Adrenal gland (tissue), 12 donors: ENCODE data around the gene OLIG2. TPM values are rescaled to one million over a fixed set of nuclear protein-coding genes. Genes with fewer than 3 reads are reported as not detected.

ENCODE experiments used
- DNase-seq, 7 donors: peaks; one replicate each; pipeline ENCODE4 v3.0.0-alpha.2; 2019 to 2020
- H3K27ac ChIP-seq, 5 donors: fragments of 200-600 bp; sonication (generic) in 4 of 5; 1 replicate in 3 of 5; 2 replicates in 2 of 5; pipeline versions ENCODE4 v1.5.1 to v1.8.0; 2016 to 2020; ENCODE audit warnings: mild to moderate bottlenecking in 1 of 5
- H3K27me3 ChIP-seq: fragments of 200-600 bp; 2 replicates; pipeline ENCODE4 v1.8.0; 2021
- H3K36me3 ChIP-seq, 2 donors: fragments of 200-600 bp; replicated peaks in 1 of 2; 1 replicate in 1 of 2; 2 replicates in 1 of 2; pipeline versions ENCODE4 v1.5.1 to v1.8.0; 2018 to 2022
- H3K4me1 ChIP-seq, 2 donors: fragments of 200-600 bp; replicated peaks in 1 of 2; 1 replicate in 1 of 2; 2 replicates in 1 of 2; pipeline versions ENCODE4 v1.5.1 to v1.8.0; 2018 to 2021
- H3K4me3 ChIP-seq, 4 donors: fragments of 200-600 bp; sonication (generic) in 3 of 4; one replicate each; pipeline ENCODE4 v1.5.1; 2016 to 2018
- H3K9me3 ChIP-seq, 3 donors: fragments of 200-600 bp; sonication (generic) in 1 of 3; replicated peaks in 1 of 3; 1 replicate in 2 of 3; 2 replicates in 1 of 3; pipeline versions ENCODE4 v1.5.1 to v1.8.0; 2016 to 2021
- POLR2A ChIP-seq, 2 donors: fragments of 450-650 bp; IDR thresholded peaks; one replicate each; pipeline ENCODE4 v1.6.1; 2017; ENCODE audit warnings: antibody characterized with exemption in 2 of 2, mild to moderate bottlenecking in 2 of 2, moderate library complexity in 1 of 2
- WGBS, 4 donors: extraction: QIAGEN DNeasy Blood & Tissue Kit in 2 of 4; methylation state at CpG; one replicate each; pipeline versions ENCODE4 v1.1.5 to v1.1.7; 2013 to 2017; 5-methylcytosine and 5-hydroxymethylcytosine counted together
- intact Hi-C, 2 donors: fragments of 100-400 bp; cut with DNase I; formaldehyde crosslinking; loops; one replicate each; pipeline versions ENCODE4 v1.14.1 to v1.15.0; 2022 to 2023
- polyA plus RNA-seq, 3 donors: library from polyadenylated mRNA; stranded (reverse); fragments of 200-250 nt in 2 of 3; fragments of 350-450 nt in 1 of 3; fragmentation: Illumina TruSeq in 1 of 3; extraction: RNeasy Lipid Tissue Mini Kit (QIAGEN cat#74804) in 1 of 3; gene quantifications; one replicate each; pipeline ENCODE4 v1.2.3, GENCODE V29; 2013 to 2014
- total RNA-seq, 9 donors: library from RNA; depleted of rRNA in 4 of 9; stranded (reverse); fragments of >200 nt in 4 of 9; fragments of 120-200 nt in 1 of 9; fragmentation: NEBNext Ultra II Directional in 1 of 9; extraction: Animal tissue kit (Norgen Biotek cat#: 25700) in 1 of 9; gene quantifications; one replicate each; pipeline versions ENCODE4 v1.1.0 to v1.2.4, GENCODE V29; 2013 to 2023
- TF ChIP-seq, protein P1 (sequence below), 6 experiments: fragments of 450-650 bp in 4 of 6; fragments of 200-600 bp in 2 of 6; sonication (generic) in 1 of 6; IDR thresholded peaks; 1 replicate in 5 of 6; 2 replicates in 1 of 6; pipeline versions ENCODE4 v1.5.1 to v1.8.0; 2016 to 2021; ENCODE audit warnings: antibody characterized with exemption in 6 of 6, mild to moderate bottlenecking in 2 of 6, moderate library complexity in 1 of 6
- donor health status: healthy with polysubstance abuse.
- donor health status: Bipolar disorder and iron deficiency.
- donor health status: DM: yes; HTN: yes; CAD: no.
- donor health status: DM: no; HTN: no; CAD: no.
- donor health status: DM: no; HTN: no; CAD: no.
- donor health status: DM: yes; HTN: yes; CAD: no.

OLIG2 gene
- total and polyA plus RNA-seq, 12 donors = 0.16 TPM; not detected in 11

DNA sequence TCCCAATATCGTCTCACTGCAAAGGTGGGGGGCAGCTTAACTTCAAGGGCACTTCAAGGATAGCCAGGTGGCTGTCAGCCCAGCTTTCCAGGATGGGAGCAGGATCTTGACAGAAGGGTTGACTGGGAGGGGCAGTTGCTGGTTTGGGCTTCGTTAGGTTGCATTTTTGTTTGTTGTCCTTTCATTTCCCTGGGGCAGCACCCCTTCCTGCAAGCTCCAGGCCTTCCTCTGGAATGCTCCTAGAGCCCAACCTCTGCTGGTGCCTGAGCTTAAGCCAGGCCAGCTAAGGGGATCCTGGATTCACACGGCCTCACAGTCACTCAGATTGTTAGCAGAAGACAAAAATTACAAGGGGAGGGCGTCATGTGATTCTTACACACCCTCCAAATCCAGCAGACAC, 4.1 kb upstream of the OLIG2 start:
- H3K27me3 ChIP-seq = peaks cover 81% of the 10 kb centered on the region

DNA sequence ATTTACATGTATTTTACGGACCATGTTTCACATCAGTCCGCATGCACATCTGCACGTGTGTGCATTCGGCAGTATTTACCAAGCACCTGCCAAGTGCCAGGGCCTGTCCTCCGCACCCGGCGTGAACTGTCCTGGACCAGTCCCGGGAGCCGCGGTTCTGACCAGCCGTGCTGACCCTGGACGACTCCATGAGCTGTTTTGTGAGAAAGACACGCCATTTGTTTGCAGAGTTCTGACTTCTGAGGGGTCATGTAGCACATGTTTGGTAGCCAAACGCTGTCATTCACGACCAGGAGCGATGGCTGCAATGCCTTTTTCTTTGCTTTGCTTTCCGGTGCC, 3.3 kb upstream of the OLIG2 start:
- TF ChIP-seq, protein P1, sequence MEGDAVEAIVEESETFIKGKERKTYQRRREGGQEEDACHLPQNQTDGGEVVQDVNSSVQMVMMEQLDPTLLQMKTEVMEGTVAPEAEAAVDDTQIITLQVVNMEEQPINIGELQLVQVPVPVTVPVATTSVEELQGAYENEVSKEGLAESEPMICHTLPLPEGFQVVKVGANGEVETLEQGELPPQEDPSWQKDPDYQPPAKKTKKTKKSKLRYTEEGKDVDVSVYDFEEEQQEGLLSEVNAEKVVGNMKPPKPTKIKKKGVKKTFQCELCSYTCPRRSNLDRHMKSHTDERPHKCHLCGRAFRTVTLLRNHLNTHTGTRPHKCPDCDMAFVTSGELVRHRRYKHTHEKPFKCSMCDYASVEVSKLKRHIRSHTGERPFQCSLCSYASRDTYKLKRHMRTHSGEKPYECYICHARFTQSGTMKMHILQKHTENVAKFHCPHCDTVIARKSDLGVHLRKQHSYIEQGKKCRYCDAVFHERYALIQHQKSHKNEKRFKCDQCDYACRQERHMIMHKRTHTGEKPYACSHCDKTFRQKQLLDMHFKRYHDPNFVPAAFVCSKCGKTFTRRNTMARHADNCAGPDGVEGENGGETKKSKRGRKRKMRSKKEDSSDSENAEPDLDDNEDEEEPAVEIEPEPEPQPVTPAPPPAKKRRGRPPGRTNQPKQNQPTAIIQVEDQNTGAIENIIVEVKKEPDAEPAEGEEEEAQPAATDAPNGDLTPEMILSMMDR (IDR thresholded peaks at IDR 0.05) = no peak
- TF ChIP-seq POLR2A (IDR thresholded peaks at IDR 0.05) = no peak
- 4 to 10% (median 7%) methylated on average over 14 to 17 of the region's 17 CpGs for WGBS, 4 donors

More for the DNA sequence above, 4.1 kb upstream of the OLIG2 start:
- peaks cover 0 to 17% of the 10 kb centered on the region in 2 donors for H3K4me1 ChIP-seq
- no peak for DNase-seq
- TF ChIP-seq, protein P1 (IDR thresholded peaks at IDR 0.05) = no peak
- TF ChIP-seq POLR2A (IDR thresholded peaks at IDR 0.05) = no peak
- no peaks in the 10 kb centered on the region for H3K36me3 ChIP-seq
- intact Hi-C loops = no loop called here
- H3K4me3 ChIP-seq = no peak overlapping the region
- WGBS, 4 donors = 4 to 15% (median 10%) methylated on average over 3 to 4 of the region's 4 CpGs
- H3K27ac ChIP-seq = no peak overlapping the region
- H3K9me3 ChIP-seq = no peaks in the 10 kb centered on the region

DNA sequence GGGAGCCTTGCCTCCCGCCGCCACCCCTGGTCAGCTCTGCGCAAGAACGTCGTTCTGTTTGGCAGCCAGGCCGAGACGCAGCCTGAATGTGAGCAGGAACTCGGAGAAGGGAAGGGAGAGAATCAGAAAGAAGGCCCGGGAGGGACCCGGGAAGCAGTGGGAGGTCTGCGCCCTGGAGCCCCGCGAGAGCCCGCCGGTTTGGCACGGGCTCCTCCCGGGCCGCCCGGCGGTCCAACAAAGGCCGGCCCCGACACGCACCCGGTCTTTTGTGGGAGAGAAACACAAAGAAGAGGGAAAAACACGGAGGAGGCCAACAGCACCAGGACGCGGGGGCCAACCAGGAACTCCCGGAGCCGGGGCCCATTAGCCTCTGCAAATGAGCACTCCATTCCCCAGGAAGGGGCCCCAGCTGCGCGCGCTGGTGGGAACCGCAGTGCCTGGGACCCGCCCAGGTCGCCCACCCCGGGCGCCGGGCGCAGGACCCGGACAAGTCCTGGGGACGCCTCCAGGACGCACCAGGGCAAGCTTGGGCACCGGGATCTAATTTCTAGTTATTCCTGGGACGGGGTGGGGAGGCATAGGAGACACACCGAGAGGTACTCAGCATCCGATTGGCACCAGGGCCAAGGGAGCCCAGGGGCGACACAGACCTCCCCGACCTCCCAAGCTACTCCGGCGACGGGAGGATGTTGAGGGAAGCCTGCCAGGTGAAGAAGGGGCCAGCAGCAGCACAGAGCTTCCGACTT, 2.7 kb upstream of the OLIG2 start:
- TF ChIP-seq POLR2A (IDR thresholded peaks at IDR 0.05) = no peak
- TF ChIP-seq, protein P1 (IDR thresholded peaks at IDR 0.05) = no peak
- no peak for DNase-seq
- H3K9me3 ChIP-seq = no peaks in the 10 kb centered on the region
- intact Hi-C loops = no loop called here
- WGBS, 4 donors = 1 to 4% (median 1%) methylated on average over 23 to 52 of the region's 52 CpGs
- H3K27me3 ChIP-seq = peaks cover 94% of the 10 kb centered on the region
- no peak overlapping the region for H3K27ac ChIP-seq
- peaks cover 0 to 17% of the 10 kb centered on the region in 2 donors for H3K4me1 ChIP-seq
- H3K36me3 ChIP-seq = no peaks in the 10 kb centered on the region
- H3K4me3 ChIP-seq = peak overlapping the region in 1 of 4 donors; percentile 19

More for the DNA sequence above, 3.3 kb upstream of the OLIG2 start:
- DNase-seq = peak in 1 of 7 donors; percentile 18
- intact Hi-C loops = no loop called here
- peak overlapping the region in 1 of 4 donors; percentile 19 for H3K4me3 ChIP-seq
- H3K9me3 ChIP-seq = no peaks in the 10 kb centered on the region
- no peak overlapping the region for H3K27ac ChIP-seq
- peaks cover 89% of the 10 kb centered on the region for H3K27me3 ChIP-seq
- H3K4me1 ChIP-seq = peaks cover 0 to 17% of the 10 kb centered on the region in 2 donors
- H3K36me3 ChIP-seq = no peaks in the 10 kb centered on the region

DNA sequence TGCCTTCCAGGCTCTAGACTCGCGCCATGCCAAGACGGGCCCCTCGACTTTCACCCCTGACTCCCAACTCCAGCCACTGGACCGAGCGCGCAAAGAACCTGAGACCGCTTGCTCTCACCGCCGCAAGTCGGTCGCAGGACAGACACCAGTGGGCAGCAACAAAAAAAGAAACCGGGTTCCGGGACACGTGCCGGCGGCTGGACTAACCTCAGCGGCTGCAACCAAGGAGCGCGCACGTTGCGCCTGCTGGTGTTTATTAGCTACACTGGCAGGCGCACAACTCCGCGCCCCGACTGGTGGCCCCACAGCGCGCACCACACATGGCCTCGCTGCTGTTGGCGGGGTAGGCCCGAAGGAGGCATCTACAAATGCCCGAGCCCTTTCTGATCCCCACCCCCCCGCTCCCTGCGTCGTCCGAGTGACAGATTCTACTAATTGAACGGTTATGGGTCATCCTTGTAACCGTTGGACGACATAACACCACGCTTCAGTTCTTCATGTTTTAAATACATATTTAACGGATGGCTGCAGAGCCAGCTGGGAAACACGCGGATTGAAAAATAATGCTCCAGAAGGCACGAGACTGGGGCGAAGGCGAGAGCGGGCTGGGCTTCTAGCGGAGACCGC, 2.0 kb upstream of the OLIG2 start:
- TF ChIP-seq POLR2A (IDR thresholded peaks at IDR 0.05) = no peak
- TF ChIP-seq, protein P1 (IDR thresholded peaks at IDR 0.05) = no peak
- H3K4me3 ChIP-seq = no peak overlapping the region
- 3 to 5% (median 4%) methylated on average over 30 to 49 of the region's 49 CpGs for WGBS, 4 donors
- DNase-seq = no peak
- H3K9me3 ChIP-seq = no peaks in the 10 kb centered on the region
- intact Hi-C loops = no loop called here
- peaks cover 0 to 21% of the 10 kb centered on the region in 2 donors for H3K4me1 ChIP-seq
- peaks cover 99% of the 10 kb centered on the region for H3K27me3 ChIP-seq
- H3K27ac ChIP-seq = no peak overlapping the region
- H3K36me3 ChIP-seq = no peaks in the 10 kb centered on the region
